GM21360 (cell line): Measurements from ENCODE around the gene DCBLD1.

Source experiments
- ATAC-seq: cut with Tn5 transposase; IDR thresholded peaks from one replicate; pipeline ENCODE4 v1.9.1; 2021; ENCODE audit warnings: mild to moderate bottlenecking, moderate library complexity; ENCODE audit not compliant: unreplicated experiment

DCBLD1 gene

DNA sequence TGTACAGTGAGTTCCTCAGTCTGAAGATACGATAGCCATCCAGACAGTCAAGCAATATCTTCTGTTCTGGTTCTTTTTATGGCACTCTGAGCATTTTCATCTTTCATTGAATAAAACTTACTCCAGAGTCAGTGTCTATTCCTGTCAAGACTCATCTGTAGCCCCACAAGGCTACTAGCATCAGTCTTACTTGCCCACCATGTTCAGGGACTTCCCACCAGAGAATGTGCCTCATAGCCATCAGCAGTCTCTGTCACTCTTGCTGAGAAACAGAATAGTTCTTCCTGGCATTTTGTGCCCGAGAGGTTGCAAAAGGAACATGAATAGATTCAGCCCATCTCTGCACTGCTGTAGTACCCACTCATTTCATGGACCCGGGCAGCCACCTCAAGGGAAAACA is 12.7 kb upstream of the DCBLD1 start:
- no peak for ATAC-seq

DNA sequence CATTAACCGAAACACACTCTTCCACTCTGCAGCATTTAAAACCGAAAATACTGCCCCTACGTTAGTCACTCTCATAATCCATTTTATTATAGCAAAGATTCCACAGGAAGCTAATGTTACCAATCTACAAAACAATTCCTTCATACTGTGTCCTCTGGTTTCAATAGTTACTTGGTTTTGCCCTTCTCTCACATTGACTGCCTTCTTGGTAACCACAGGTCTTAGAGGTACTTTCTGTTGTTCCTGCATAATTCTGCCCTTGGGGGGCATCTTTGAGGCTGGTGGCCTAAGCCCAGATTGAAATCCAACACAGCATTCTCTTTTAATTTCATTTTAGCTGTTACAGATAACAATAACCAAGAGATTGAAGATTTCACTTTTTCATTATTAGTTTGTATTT is 9.8 kb upstream of the DCBLD1 start:
- ATAC-seq = no peak

DNA sequence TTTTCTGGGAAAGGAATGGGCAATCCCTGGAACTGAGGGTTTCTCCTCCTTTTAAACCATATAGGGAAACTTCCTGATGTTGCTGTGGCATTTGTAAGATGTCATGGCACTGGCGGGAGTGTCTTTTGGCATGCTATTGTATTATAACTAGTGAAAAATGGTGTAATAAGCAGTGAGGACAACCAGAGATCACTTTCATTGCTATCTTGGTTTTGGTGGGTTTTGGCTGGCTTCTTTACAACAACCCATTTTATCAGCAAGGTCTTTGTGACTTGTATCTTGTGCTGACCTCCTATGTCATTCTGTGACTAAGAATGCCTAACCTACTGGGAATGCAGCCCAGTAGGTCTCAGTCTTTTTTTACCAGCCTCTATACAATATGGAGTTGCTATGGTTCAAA is 9.1 kb upstream of the DCBLD1 start:
- no peak for ATAC-seq

DNA sequence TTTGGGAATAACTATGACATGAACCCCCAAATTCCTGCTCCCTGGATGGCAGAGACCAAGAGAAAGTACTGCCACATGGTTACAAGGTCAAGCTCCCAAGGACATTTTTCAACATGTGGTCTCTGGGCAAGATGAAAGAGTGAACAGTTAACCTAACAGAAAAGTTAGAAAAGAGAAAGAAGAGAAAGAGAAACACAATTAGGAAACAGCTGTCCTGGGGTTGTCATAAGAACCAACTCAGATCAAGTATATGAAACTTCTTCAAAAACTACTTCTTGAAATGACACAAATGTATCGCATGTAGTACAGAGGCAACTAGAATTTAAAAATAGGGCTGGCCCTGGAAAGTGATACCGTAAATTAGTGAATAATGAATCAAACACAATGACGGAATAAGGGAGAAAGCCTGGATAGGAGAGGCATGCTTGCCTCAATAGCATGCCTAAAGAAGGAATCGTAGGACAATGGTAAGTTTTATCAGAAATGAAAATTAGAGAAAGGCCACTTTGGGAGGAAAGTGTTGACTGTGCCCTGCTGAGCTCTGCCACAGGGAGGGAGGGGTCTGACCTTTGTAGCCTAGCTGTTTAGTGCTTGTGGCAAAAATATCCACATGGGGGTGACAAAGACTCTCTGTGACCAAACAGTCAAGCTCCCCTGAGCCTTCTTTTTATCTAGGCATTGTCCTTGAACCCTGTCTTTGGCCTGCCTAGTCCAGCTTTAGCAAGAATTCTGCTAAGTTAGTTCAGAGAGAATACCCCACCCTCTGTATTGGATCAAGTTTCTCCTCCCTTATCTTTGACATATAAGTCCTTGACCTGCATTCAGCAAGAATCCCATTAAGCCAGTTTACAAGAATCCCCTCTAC is 4.3 kb upstream of the DCBLD1 start:
- peak; percentile 34 for ATAC-seq

DNA sequence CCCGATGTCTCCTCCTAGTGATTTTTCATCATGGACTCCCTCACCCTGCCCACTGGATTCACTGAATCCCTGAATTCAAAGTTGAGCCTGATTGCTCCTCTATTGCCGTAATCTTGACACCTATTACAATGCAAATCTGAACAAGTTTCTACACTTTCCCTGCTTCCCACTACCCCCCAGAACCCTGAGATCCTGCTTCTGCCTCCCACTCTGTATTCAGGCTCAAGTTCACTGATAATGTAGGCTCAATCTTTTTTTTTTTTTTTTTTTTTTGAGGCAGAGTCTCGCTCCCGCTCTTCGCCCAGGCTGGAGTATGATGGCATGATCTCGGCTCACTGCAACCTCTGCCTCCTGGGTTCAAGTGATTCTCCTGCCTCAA is 3.6 kb upstream of the DCBLD1 start:
- ATAC-seq = no peak

DNA sequence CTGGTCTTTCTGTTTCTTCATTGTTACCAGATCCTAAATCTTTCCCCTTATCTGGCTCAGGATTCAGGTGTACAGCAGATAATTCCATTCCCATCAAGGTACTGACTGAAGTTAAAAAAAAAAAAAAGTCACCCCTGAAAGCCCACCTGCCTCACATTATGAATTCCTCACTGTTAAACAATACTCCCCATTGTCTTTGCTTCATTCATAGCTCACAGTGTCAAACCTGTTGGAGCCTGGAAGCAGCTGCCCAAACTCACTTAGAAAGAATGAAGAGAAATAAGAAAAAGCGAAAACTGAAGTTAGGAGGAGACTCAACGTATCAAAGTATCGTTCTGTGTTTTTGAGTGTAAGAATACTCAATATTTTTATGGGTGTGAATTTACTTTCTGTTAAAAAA is 1.8 kb upstream of the DCBLD1 start:
- no peak for ATAC-seq

DNA sequence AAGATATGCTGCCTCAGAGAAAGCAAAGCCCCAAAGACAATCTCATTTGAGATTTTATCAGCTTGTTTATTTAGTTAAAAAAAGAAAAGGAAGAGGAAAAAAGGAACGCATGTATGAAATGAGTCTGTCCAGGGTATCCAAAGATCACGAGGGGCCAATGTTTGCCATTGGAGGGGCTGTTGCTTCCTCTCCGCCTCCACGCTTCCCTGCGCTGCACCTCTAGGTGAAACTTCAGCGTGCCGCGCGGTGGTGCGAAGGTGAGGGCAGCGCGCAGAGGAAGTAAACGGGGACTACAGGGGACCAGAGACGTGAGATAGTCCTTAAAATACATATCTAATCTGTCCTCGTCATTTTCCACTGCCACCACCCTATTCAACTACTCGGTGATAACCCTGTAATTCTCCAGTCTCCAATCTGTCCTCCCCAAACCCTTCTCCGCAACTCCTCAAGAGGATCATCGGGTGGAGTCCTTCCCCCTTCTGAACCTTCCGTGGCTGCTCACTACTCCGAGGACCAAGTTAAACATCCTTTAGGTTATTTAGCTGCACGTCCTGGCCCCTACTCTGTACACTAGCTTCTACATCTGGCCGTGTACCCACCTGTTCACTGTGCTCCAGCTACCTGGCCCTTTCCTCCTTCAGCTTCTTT is 1.1 kb upstream of the DCBLD1 start:
- ATAC-seq = no peak

DNA sequence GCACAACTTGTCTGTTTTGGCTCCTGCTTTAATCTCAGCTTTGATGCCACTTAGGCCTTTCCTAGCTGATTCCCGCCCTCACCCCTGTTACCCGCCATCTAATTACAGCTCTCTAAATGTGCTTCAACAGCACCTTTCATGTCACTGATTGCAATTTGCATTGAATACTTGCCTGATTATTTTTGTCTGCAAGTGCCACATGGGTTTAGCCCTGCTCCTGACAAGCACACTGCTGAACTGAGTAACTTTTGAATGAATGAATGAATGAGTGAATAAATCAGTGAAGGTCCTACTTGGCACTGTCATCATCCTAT is 591 bp upstream of the DCBLD1 start:
- no peak for ATAC-seq

DNA sequence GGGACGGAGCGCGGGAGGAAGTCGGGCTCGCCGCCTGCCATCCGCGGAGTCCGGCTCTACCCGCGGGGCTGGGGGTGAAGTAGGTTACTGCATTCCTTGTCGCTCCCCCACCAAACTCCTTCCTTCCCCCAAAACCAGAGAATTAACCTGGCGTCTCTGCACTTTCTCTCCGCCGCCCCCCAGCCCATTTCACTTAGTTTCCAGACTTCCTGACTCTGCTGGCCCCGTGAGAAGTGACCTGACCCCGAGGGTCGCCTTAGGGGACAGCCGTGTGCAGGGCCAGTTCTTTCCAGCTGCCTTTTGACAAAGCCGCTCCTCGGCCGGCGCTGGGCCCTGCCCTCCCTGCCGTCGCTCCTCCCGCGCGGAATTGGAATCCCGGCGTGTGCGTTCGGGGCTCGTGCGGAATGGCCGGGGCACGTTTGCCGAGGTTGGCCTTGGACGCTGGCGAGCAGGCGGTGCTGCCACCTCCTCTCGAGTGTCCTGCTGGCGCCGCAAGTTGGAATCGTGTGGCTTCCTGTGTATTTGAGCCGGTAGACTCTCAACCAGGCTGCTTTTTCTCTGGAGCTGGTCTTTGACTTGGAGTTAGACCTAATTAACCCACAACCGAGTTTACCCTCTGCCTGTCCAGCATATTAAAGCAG is 650 bp downstream of the DCBLD1 start:
- ATAC-seq = peak; percentile 17

DNA sequence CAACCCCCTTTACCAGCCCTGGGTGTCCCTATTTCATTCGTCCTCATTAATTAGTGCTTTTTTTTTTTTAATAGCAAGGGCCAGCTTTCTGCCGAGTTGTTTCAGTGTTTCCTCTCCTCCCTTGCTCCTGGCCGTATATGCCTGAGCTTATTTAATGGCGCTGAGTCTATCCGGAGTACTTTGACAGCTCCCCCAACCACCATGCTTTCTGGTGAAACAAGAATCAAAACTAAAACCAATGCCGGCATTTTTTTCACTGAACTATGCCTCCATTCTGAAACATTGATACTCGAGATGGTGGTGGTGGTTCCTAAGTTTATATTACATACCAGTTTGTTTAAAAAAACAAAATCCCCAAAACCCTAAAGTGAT is 1.2 kb downstream of the DCBLD1 start:
- peak; percentile 20 for ATAC-seq

DNA sequence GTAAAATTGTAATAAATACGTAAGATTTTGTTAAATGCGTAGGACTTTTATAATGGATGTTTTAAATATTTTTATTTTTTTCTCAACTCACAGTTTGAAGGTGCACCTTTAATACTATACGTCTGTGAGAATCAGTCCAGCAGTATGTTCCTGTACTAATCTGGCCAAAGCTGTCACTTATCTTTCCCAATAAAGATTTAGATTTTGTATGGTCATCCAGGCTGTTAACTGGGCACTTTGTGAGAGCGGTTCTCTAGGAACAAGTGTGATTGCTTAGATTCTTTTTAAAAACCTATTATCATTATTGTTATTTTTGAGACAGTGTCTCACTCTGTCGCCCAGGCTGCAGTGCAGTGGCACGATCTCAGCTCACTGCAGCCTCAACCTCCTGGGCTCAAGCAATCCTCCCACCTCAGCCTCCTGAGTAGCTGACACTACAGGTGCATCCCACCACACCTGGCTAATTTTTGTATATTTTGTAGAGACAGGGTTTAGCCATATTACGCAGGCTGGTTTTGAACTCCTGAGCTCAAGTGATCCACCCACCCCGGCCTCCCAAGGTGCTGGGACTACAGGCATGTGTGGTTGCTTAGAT is 1.7 kb downstream of the DCBLD1 start:
- no peak for ATAC-seq

DNA sequence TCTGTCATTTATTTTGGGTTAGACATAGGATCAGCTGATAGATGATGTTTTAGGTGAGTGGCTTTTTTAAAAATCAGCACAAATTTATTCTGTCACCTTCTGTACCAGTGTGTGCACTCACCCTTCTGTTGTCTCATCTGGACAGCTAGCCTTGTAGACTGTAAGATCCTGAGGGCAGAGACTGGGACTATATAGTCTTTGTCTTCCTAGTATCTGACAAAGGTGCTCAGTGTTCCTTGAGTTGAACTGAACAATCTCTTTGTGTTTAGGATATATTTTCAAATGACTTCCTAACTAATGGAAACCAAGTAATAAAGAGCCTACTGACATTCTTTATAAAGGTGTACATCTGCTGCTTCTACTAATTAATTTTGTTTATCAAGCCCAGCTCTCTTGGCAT is 3.0 kb downstream of the DCBLD1 start:
- ATAC-seq = no peak

DNA sequence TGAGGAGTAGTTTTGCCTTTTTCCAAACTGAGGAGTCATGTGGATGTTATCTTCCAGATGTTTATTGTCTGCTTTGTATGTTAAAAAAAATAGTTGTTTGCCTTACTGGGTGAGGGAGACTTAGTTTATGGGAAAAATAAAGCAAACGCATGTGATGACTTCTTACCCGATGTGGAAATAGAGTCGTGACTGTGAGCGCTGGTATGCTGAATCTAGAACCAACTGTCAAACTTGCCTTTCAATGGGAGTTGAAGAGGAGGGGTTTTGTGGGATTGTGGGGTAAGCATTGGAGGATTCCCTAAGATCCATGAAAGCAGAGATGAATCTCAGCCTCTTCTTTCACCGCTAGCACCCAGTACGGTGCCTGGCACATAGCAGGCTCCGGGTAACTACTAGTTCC is 5.3 kb downstream of the DCBLD1 start:
- no peak for ATAC-seq

DNA sequence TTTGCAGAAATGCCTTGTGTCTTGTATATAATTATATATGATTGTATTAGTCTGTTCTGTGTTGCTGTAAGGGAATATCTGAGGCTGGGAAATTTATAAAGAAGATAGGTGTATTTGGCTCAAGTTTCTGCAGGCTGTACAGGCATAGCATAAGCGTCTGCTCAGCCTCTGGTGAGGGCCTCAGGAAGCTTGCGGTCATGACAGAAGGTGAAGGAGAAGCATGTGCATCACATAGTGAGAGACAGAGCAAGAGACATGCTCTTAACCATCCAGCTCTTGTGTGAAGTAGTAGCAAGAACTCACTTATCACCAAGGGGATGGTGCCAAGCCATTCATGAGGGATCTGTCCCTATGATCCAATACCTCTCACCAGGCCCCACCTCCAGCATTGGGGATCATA is 6.5 kb downstream of the DCBLD1 start:
- ATAC-seq = no peak

DNA sequence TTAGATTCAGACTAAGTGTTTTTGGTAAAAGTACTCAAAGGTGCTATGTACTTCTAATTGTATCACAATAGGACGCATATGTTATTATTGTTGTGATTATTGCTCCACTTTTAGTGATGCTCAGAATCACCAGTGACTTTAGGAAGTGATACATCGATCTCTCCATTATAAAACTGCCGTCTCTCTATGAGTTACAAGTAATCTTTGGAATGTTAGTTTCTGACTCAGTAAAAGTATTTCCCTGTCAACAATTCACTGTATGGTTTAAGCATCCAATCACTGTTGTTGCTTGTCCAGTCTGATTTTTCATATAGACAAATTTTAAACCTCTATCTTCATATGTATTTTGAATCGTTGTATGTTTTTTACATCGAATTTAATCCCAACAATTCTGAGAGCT is 9.4 kb downstream of the DCBLD1 start:
- no peak for ATAC-seq

DNA sequence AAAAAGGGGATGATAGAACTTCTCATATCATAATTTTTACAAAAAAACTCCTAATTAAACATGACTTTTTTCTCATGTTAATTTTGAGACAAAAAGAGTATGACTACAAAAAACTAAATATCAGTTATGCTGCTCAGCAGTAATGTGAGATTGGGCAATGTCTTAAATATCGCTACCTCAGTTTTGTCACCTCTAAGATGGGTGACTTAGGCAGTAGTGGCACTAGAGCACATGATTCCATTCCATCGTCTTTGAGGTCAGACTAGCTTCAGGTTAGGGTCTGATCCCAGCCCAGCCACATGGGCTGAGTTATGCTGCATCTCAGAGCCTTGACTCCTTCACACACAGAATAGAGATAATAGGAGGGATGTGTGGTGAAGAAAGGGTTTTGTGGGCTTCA is 11.0 kb downstream of the DCBLD1 start:
- no peak for ATAC-seq

DNA sequence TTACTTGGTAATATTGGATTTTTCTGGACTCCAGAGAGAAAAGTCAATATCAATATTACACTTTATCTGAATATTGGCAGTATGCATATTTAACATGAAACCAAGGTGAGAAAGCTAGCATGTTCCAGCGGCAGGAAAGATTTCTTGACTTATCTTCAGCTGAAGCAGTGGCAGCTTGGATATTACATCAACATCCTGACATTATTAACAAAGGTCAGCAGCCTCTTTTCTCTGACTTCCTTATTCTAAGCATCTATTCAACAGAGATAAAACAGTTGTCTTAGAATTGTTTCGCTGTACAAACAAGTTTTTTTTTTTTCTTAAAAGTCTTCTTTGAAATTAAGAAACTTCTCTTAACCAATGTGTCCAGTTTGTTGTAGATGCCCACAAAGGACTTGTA is 11.8 kb downstream of the DCBLD1 start:
- no peak for ATAC-seq

DNA sequence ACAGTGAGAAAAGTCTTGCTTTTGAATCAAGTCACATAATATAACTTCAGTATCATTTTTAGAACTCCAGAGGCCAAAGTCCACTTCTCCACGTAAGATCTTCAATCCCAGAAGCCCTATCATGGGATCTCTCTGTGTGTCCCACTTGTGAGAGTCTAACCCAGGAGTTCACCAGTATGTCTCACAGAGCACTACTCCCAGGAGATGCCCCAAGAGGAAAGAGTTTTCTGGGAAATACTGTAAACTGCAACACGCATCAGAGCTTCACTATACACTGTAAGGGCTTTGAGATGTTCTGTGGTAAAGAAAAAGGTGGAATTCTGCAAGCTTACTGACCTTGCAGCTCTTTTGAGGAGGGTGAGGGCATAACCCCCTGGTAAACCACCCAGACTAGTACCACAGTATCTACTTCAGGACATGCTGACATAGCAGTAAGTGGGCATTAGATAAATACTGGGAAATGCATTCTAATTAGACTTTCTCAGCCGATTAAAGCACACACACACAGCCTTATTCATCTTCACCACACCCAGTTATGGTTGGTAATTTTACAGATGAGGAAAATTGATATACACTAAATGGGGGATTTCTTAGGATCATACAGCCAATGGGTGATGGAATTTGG is 12.3 kb downstream of the DCBLD1 start:
- ATAC-seq = no peak

DNA sequence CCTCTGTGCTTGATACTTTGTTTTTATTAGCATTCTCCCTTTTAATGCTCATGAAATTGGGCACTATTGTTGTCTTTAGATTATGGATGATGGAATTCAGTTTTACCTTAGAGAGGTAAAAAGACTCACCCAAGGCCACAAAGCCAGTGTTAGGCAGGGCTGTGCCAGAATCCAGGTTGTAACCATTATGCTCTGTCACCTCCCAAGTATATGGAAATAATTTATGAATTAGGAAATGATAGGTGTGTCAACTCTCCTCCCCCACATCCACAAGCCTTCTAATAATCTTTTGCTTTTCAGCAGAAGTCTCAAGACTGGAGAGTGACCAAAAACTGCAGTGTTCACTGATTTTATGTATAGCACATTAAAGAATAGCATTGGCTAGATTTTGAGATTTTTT is 13.0 kb downstream of the DCBLD1 start:
- ATAC-seq = no peak

DNA sequence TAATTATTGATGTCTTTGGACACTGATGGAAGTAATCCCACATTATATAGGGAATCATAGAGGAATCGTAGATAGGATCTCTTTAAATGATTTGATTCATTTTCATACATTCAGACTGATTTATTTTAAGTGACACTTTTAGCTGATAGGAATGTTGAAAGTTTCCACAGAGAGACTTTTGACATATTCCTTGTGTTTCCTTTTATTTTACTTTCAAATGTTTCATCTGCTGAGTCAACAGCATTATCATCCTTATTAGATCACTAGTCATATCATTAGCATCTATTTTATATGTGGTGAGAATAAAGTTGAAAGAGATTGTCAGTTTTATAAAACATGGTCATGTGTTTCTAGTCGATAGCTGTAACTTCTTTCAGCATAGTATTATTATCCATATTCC is 13.4 kb downstream of the DCBLD1 start:
- ATAC-seq = no peak

DNA sequence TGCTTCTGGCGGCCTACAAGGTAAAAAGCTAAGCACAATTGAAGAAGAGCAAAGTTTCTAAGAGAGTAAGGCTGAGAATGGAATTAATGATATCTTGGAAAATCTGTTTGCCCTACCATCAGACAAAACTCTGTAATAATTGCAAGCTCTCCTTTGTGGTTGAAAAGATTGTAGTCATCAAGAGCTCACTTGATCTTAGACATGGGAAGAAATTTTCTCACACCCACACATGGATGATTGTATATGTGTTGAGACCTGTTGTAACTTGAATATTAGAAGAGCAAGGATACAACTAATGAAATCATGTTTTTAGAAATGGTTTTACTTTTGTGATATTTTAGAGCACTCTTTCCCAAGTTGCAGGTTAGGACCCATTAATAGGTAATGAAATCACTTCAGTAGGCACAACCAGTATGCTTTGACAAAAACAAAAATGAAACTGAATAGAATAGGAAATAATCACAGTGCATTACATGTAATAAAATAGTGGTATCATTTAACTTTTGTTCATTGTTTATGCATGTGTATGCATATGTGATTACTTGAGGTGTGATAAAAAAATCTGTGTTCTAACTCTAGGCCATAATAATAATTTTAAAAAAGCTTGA is 14.0 kb downstream of the DCBLD1 start:
- peak; percentile 48 for ATAC-seq
